H1 (cell line): Measurements from ENCODE around the gene CD44. TPM values are rescaled to one million over a fixed set of nuclear protein-coding genes. Genes with fewer than 3 reads are reported as not detected.

Source experiments
- CTCF ChIA-PET: fragments of 300-600 bp; sonication (Branson Sonifier 250); formaldehyde crosslinking; loops from one replicate; lab custom pipeline; 2021; ENCODE audit not compliant: partially characterized antibody; lab: Charles Lee
- POLR2A ChIA-PET: fragments of 300-600 bp; sonication (Branson Sonifier 250); formaldehyde crosslinking; loops from one replicate; lab custom pipeline; 2021; ENCODE audit warnings: inconsistent platforms; ENCODE audit not compliant: partially characterized antibody; lab: Charles Lee
- DNase-seq, 2 experiments: peaks; one replicate each; pipeline versions ENCODE4 v3.0.0 to v3.0.0-alpha.2; 2010 to 2022; ENCODE audit warnings: low spot score in 2 of 2, low read depth in 1 of 2, mixed read lengths in 1 of 2
- FAIRE-seq: peaks from 2 replicates; lab custom pipeline; 2011; peaks lifted over from hg19 to GRCh38; lab: Jason Lieb, UNC
- H2AFZ ChIP-seq: 2 replicates; pipeline ENCODE4 v1.8.1; 2012; ENCODE audit warnings: low read length, inconsistent platforms
- H2AK5ac ChIP-seq: 2 replicates; pipeline ENCODE4 v1.6.1; 2013; ENCODE audit warnings: low read depth, low read length
- H2BK120ac ChIP-seq: replicated peaks from 2 replicates; pipeline ENCODE3; 2013; ENCODE audit warnings: low read depth, low read length, inconsistent platforms
- H2BK12ac ChIP-seq: 2 replicates; pipeline ENCODE4 v1.6.1; 2013; ENCODE audit warnings: low read depth, low read length
- H2BK15ac ChIP-seq: 2 replicates; pipeline ENCODE4 v1.6.1; 2013; ENCODE audit warnings: low read length
- H2BK20ac ChIP-seq: 2 replicates; pipeline ENCODE4 v1.6.1; 2013; ENCODE audit warnings: low read length
- H2BK5ac ChIP-seq: 2 replicates; pipeline ENCODE4 v1.6.1; 2013; ENCODE audit warnings: low read depth, low read length
- H3K14ac ChIP-seq: 2 replicates; pipeline ENCODE4 v1.6.1; 2013; ENCODE audit warnings: inconsistent platforms; ENCODE audit not compliant: insufficient read length
- H3K18ac ChIP-seq: 2 replicates; pipeline ENCODE4 v1.6.1; 2013; ENCODE audit warnings: low read length; ENCODE audit errors: extremely low read depth
- H3K23ac ChIP-seq: 2 replicates; pipeline ENCODE4 v1.6.1; 2013; ENCODE audit warnings: inconsistent platforms; ENCODE audit not compliant: insufficient read length
- H3K23me2 ChIP-seq: 2 replicates; pipeline ENCODE4 v1.6.1; 2013; ENCODE audit warnings: low read depth, low read length
- H3K27ac ChIP-seq: 2 replicates; pipeline ENCODE4 v1.6.1; 2011; ENCODE audit warnings: low read depth, low read length, inconsistent platforms
- H3K27me3 ChIP-seq, 4 experiments: replicated peaks in 1 of 4; 1 replicate in 1 of 4; 2 replicates in 3 of 4; pipeline versions ENCODE4 v1.6.1 to v1.8.1; 2011 to 2013; ENCODE audit warnings: low read length in 3 of 4, mild to moderate bottlenecking in 3 of 4, inconsistent platforms in 2 of 4, mixed read lengths in 2 of 4, moderate library complexity in 1 of 4; ENCODE audit not compliant: control insufficient read depth in 3 of 4, insufficient read depth in 3 of 4; ENCODE audit errors: extremely low read depth in 1 of 4
- H3K36me3 ChIP-seq, 4 experiments: 2 replicates each; pipeline versions ENCODE4 v1.6.1 to v1.8.1; 2011 to 2013; ENCODE audit warnings: mild to moderate bottlenecking in 4 of 4, low read length in 3 of 4, moderate library complexity in 2 of 4, control low read depth in 1 of 4, inconsistent platforms in 1 of 4; ENCODE audit not compliant: insufficient read depth in 4 of 4, control insufficient read depth in 2 of 4
- H3K4ac ChIP-seq: replicated peaks from 2 replicates; pipeline ENCODE3; 2013; ENCODE audit warnings: low read length, low read depth, mixed read lengths, inconsistent platforms; ENCODE audit not compliant: insufficient read length
- H3K4me1 ChIP-seq, 4 experiments: replicated peaks in 1 of 4; 1 replicate in 1 of 4; 2 replicates in 3 of 4; pipeline versions ENCODE4 v1.6.1 to v1.8.1; 2011 to 2013; ENCODE audit warnings: low read length in 3 of 4, inconsistent platforms in 2 of 4, mixed read lengths in 1 of 4; ENCODE audit not compliant: insufficient read depth in 4 of 4, control insufficient read depth in 3 of 4
- H3K4me2 ChIP-seq, 2 experiments: 2 replicates each; pipeline versions ENCODE4 v1.6.1 to v1.8.1; 2011 to 2013; ENCODE audit warnings: low read depth in 2 of 2, low read length in 2 of 2, control low read depth in 1 of 2, inconsistent platforms in 1 of 2, mild to moderate bottlenecking in 1 of 2; ENCODE audit not compliant: insufficient read depth in 1 of 2
- H3K4me3 ChIP-seq, 4 experiments: fragments of 200-600, 300-600 bp in 1 of 4; sonication (generic), shearing (Covaris generic), sonication (Bioruptor Twin) in 1 of 4; 2 replicates each; pipeline versions ENCODE4 v1.5.1 to v1.8.1; 2011 to 2016; ENCODE audit warnings: low read length in 4 of 4, low read depth in 3 of 4, control low read depth in 2 of 4, inconsistent platforms in 2 of 4, mild to moderate bottlenecking in 2 of 4, mixed read lengths in 1 of 4, moderate library complexity in 1 of 4; ENCODE audit not compliant: insufficient read depth in 2 of 4; ENCODE audit errors: extremely low read depth in 1 of 4
- H3K56ac ChIP-seq: replicated peaks from 2 replicates; pipeline ENCODE3; 2013; ENCODE audit warnings: low read depth, mild to moderate bottlenecking, mixed read lengths, low read length, inconsistent platforms; ENCODE audit not compliant: insufficient read length
- H3K79me1 ChIP-seq: 2 replicates; pipeline ENCODE4 v1.6.1; 2013; ENCODE audit warnings: low read depth, low read length, control low read depth
- H3K79me2 ChIP-seq, 2 experiments: 2 replicates each; pipeline versions ENCODE4 v1.6.1 to v1.8.1; 2012 to 2013; ENCODE audit warnings: low read length in 2 of 2, mild to moderate bottlenecking in 2 of 2, inconsistent platforms in 1 of 2; ENCODE audit not compliant: insufficient read depth in 2 of 2, control insufficient read depth in 1 of 2
- H3K9ac ChIP-seq, 4 experiments: replicated peaks in 1 of 4; 1 replicate in 1 of 4; 2 replicates in 3 of 4; pipeline versions ENCODE4 v1.6.1 to v1.8.1; 2011 to 2013; ENCODE audit warnings: low read depth in 3 of 4, low read length in 3 of 4, control low read depth in 2 of 4, mild to moderate bottlenecking in 2 of 4, moderate library complexity in 2 of 4, inconsistent platforms in 1 of 4; ENCODE audit errors: extremely low read depth in 1 of 4
- H3K9me3 ChIP-seq, 2 experiments: 2 replicates each; pipeline versions ENCODE4 v1.6.1 to v1.8.1; 2012 to 2013; ENCODE audit warnings: mild to moderate bottlenecking in 2 of 2, moderate library complexity in 2 of 2, control low read depth in 1 of 2, inconsistent platforms in 1 of 2, low read depth in 1 of 2, low read length in 1 of 2, mixed read lengths in 1 of 2; ENCODE audit not compliant: insufficient read depth in 2 of 2
- H4K20me1 ChIP-seq, 2 experiments: replicated peaks in 1 of 2; 2 replicates each; pipeline versions ENCODE3 to v1.8.1; 2011 to 2013; ENCODE audit warnings: inconsistent platforms in 2 of 2, low read length in 2 of 2, mild to moderate bottlenecking in 1 of 2; ENCODE audit not compliant: insufficient read depth in 2 of 2, control insufficient read depth in 1 of 2
- H4K5ac ChIP-seq: 2 replicates; pipeline ENCODE4 v1.6.1; 2013; ENCODE audit warnings: low read length, low read depth, mixed read lengths, inconsistent platforms; ENCODE audit not compliant: insufficient read length
- H4K8ac ChIP-seq: 2 replicates; pipeline ENCODE4 v1.8.0; 2013; ENCODE audit warnings: mild to moderate bottlenecking, moderate library complexity, low read length, inconsistent platforms; ENCODE audit not compliant: insufficient read depth; ENCODE audit errors: extremely low read depth
- H4K91ac ChIP-seq: replicated peaks from 2 replicates; pipeline ENCODE3; 2013; ENCODE audit warnings: low read length, mixed read lengths, inconsistent platforms; ENCODE audit not compliant: insufficient read length
- ATF2 ChIP-seq: IDR thresholded peaks from 2 replicates; pipeline ENCODE4 v1.6.1; 2012; ENCODE audit warnings: low read length, inconsistent platforms
- BRCA1 ChIP-seq: IDR thresholded peaks from 2 replicates; pipeline ENCODE4 v1.6.1; 2012; ENCODE audit warnings: low read depth, low read length, improper control_type of control experiment
- CBX8 ChIP-seq: fragments of 300-800, 300-1000 bp; sonication (generic); IDR thresholded peaks from 2 replicates; pipeline ENCODE4 v1.7.1; 2016; ENCODE audit warnings: low read depth, low read length, borderline replicate concordance
- CHD2 ChIP-seq: IDR thresholded peaks from 2 replicates; pipeline ENCODE4 v1.6.1; 2012; ENCODE audit warnings: low read length, improper control_type of control experiment
- CREB1 ChIP-seq: IDR thresholded peaks from 2 replicates; pipeline ENCODE4 v1.6.1; 2012; ENCODE audit warnings: inconsistent platforms
- HDAC6 ChIP-seq: IDR thresholded peaks from one replicate; pipeline ENCODE4 v1.7.1; 2012; ENCODE audit warnings: low read depth, mild to moderate bottlenecking, inconsistent platforms, low read length, moderate library complexity
- RBBP5 ChIP-seq: IDR thresholded peaks from 2 replicates; pipeline ENCODE4 v1.7.1; 2012; ENCODE audit warnings: low read depth, mild to moderate bottlenecking, inconsistent platforms, low read length, moderate library complexity, borderline replicate concordance
- SRF ChIP-seq: IDR thresholded peaks from 2 replicates; pipeline ENCODE4 v1.6.1; 2011; ENCODE audit warnings: mild to moderate bottlenecking, low read depth, low read length, moderate library complexity
- TAF1 ChIP-seq: IDR thresholded peaks from 2 replicates; pipeline ENCODE4 v1.6.1; 2011; ENCODE audit warnings: mild to moderate bottlenecking, low read depth, low read length
- USF2 ChIP-seq: IDR thresholded peaks from 2 replicates; pipeline ENCODE4 v1.6.1; 2011; ENCODE audit warnings: low read length, improper control_type of control experiment
- WGBS, 2 experiments: shearing (Covaris generic) in 1 of 2; methylation state at CpG; one replicate each; pipeline versions ENCODE4 v1.1.6 to v1.1.7; 2013 to 2015; ENCODE audit warnings: low lambda C conversion rate in 2 of 2, mixed read lengths in 2 of 2, inconsistent platforms in 1 of 2, low coverage in 1 of 2, missing lambda C conversion rate in 1 of 2; ENCODE audit not compliant: insufficient replicate concordance in 2 of 2, insufficient coverage in 1 of 2, insufficient read length in 1 of 2; ENCODE audit errors: extremely low coverage in 1 of 2, missing lambda C conversion rate in 1 of 2; 5-methylcytosine and 5-hydroxymethylcytosine counted together
- polyA plus RNA-seq, 7 experiments: library from polyadenylated mRNA; depleted of rRNA in 3 of 7; stranded (reverse) in 5 of 7; unstranded in 2 of 7; fragments of >200 nt in 5 of 7; fragments of 200-250 nt in 2 of 7; gene quantifications; 1 replicate in 5 of 7; 2 replicates in 1 of 7; 4 replicates in 1 of 7; pipeline versions ENCODE4 v1.2.1 to v1.2.3, GENCODE V29; 2011 to 2013; ENCODE audit warnings: missing spikeins in 2 of 7, mixed read lengths in 2 of 7
- total RNA-seq: library from RNA; stranded (reverse); fragmentation: NEBNext Ultra II Directional; extraction: Animal tissue kit (Norgen Biotek cat#: 25700); gene quantifications from 2 replicates; pipeline ENCODE4 v1.2.1, GENCODE V29; 2021

Gene CD44
- total and polyA plus RNA-seq, 2 of the 8 experiments (the other 6 are each of a cell fraction or from before 2014, with no cell fraction given): 11.8 to 13.7 TPM

- no peaks in the 10 kb centered on the region for H3K79me1 ChIP-seq
- no peak overlapping the region for H2BK15ac ChIP-seq
- no peaks in the 10 kb centered on the region for H3K36me3 ChIP-seq
- no peaks in the 10 kb centered on the region for H4K20me1 ChIP-seq
- no peak overlapping the region for H4K91ac ChIP-seq
- H3K23me2 ChIP-seq: no peaks in the 10 kb centered on the region; the same call in 1 of the 2 replicates
- H2AFZ ChIP-seq: peak overlapping the region; percentile 46; the same call in 1 of the 2 replicates
- no peak overlapping the region for H4K8ac ChIP-seq
- no peak overlapping the region for H3K27ac ChIP-seq
- POLR2A ChIA-PET: no interaction called here
- H4K5ac ChIP-seq: no peak overlapping the region
- H3K23ac ChIP-seq: no peak overlapping the region
- H3K27me3 ChIP-seq: no peaks in the 10 kb centered on the region
- H3K9ac ChIP-seq: no peak overlapping the region
- no peaks in the 10 kb centered on the region for H3K79me2 ChIP-seq
- DNase-seq (no peak), FAIRE-seq (no peak)
- H3K4me2 ChIP-seq: no peak overlapping the region
- no peak overlapping the region for H2BK5ac ChIP-seq
- H3K4me1 ChIP-seq: peaks cover 0 to 3% (median 0%) of the 10 kb centered on the region in 4 experiments; a peak in 2 of 7 replicates
- CTCF ChIA-PET: interaction anchor here (1.4 kb wide), 1 partner anchor 12 kb away, joined by 3 read pairs; no protein-coding TSS in a partner anchor
- no peak overlapping the region for H3K18ac ChIP-seq
- no peaks in the 10 kb centered on the region for H3K9me3 ChIP-seq
- H3K4me3 ChIP-seq: no peak overlapping the region
- H2BK12ac ChIP-seq: peak overlapping the region; percentile 62; the same call in 1 of the 2 replicates
- H2AK5ac ChIP-seq: no peak overlapping the region
- WGBS, 2 experiments: 87% methylated on average over 9 of the region's 9 CpGs; no CpG with 5 or more reads in 1 of the 2 experiments
- no peak overlapping the region for H3K14ac ChIP-seq
- no peak overlapping the region for H3K4ac ChIP-seq
- H2BK120ac ChIP-seq: no peak overlapping the region
- no peak overlapping the region for H2BK20ac ChIP-seq
- H3K56ac ChIP-seq: no peak overlapping the region
- TF ChIP-seq USF2 (no peak), CBX8 (no peak), BRCA1 (no peak), TAF1 (no peak), CHD2 (no peak), SRF (no peak), HDAC6 (no peak), RBBP5 (no peak), CREB1 (no peak), ATF2 (no peak)
Observed at GRCh38 chr11:35114906-35115687, 23.9 kb upstream of the CD44 start.
